OCI-LY1 (cell line): ENCODE results near the gene REXO1.

Experiments
- CTCF ChIP-seq: fragments of 200-600 bp; sonication (generic), shearing (Covaris generic); IDR thresholded peaks from 2 replicates; pipeline ENCODE4 v1.5.1; 2017; ENCODE audit warnings: mild to moderate bottlenecking, antibody characterized with exemption, low read length, moderate library complexity, mixed read lengths
- EZH2 ChIP-seq: fragments of 200-600 bp; sonication (generic), shearing (Covaris generic); IDR thresholded peaks from 2 replicates; pipeline ENCODE4 v1.8.0; 2017; ENCODE audit warnings: borderline replicate concordance, mixed run types, mild to moderate bottlenecking, antibody characterized with exemption, low read length, moderate library complexity, mixed read lengths

- TF ChIP-seq CTCF (no peak), EZH2 (no peak)
Observed at GRCh38 chr19:1882089-1882785, 34.0 kb upstream of the REXO1 start.
